ENCODE measurements around the gene ATAD3B. TPM values are rescaled to one million over a fixed set of nuclear protein-coding genes. Genes with fewer than 3 reads are reported as not detected.
A peak's percentile ranks its signal among the peaks of the same experiment; 100 is the strongest.

The ATAD3B gene
- total and polyA plus RNA-seq, 2 of the 13 experiments (the other 11 are each of a cell fraction or from before 2014, with no cell fraction given) = 9.6 to 31.1 TPM

DNA sequence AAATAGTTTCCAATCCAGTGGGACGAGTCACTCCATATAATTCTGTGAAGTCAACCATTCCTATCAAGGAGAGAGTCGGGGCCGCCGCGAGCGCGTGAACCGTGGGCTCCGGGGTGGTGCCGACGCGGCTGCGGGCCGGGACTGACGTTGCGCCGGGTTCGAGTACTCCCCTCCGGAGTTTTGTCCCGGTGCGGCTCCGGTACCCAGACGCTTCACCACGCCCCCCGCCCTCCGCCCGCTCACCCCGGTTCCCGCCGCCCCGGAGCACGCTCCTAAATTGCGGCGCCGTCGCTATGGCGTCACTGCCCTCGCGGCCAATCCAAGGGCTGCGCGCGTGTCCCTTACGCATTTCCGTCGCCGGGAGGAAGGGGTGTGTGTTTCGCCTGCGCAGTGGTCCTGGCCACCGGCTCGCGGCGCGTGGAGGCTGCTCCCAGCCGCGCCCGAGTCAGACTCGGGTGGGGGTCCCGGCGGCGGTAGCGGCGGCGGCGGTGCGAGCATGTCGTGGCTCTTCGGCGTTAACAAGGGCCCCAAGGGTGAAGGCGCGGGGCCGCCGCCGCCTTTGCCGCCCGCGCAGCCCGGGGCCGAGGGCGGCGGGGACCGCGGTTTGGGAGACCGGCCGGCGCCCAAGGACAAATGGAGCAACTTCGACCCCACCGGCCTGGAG is at the start of gene ATAD3B (continued):
- 0 out of 2 replicates have a peak, but pooled peaks have one; percentile 60 for TF ChIP-seq SNAPC4 (CRISPR knock-in tag; IDR thresholded peaks at IDR 0.05)
- peak; percentile 51; the same call in 1 of the 2 replicates for TF ChIP-seq ZNF777 (CRISPR knock-in tag; IDR thresholded peaks at IDR 0.05)
- no peak for TF ChIP-seq TBP (CRISPR knock-in tag; IDR thresholded peaks at IDR 0.05)
- TF ChIP-seq ZNF33A (CRISPR knock-in tag; IDR thresholded peaks at IDR 0.05; ENCODE audit: borderline replicate concordance) = no peak
- TF ChIP-seq, protein P1, sequence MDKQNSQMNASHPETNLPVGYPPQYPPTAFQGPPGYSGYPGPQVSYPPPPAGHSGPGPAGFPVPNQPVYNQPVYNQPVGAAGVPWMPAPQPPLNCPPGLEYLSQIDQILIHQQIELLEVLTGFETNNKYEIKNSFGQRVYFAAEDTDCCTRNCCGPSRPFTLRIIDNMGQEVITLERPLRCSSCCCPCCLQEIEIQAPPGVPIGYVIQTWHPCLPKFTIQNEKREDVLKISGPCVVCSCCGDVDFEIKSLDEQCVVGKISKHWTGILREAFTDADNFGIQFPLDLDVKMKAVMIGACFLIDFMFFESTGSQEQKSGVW (CRISPR knock-in tag; IDR thresholded peaks at IDR 0.05; ENCODE audit: borderline replicate concordance) = no peak
- TF ChIP-seq ZGPAT (CRISPR knock-in tag; IDR thresholded peaks at IDR 0.05) = peak; percentile 74; the same call in 1 of the 2 replicates
- no peak for TF ChIP-seq FOXA1 (IDR thresholded peaks at IDR 0.05)
- TF ChIP-seq FOXA1 (CRISPR knock-in tag; IDR thresholded peaks at IDR 0.05) = peak; percentile 42; the same call in 1 of the 2 replicates
- no peak for TF ChIP-seq ZNF205 (CRISPR knock-in tag; IDR thresholded peaks at IDR 0.05)
- TF ChIP-seq, protein P2, sequence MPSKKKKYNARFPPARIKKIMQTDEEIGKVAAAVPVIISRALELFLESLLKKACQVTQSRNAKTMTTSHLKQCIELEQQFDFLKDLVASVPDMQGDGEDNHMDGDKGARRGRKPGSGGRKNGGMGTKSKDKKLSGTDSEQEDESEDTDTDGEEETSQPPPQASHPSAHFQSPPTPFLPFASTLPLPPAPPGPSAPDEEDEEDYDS (CRISPR knock-in tag; IDR thresholded peaks at IDR 0.05) = peak; percentile 73
- TF ChIP-seq ZKSCAN1 (IDR thresholded peaks at IDR 0.05; ENCODE audit: low read length) = no peak
- TF ChIP-seq PHF8 (CRISPR knock-in tag; IDR thresholded peaks at IDR 0.05) = peak; percentile 32
- no peak for TF ChIP-seq ZSCAN29 (CRISPR knock-in tag; conservative IDR thresholded peaks at IDR 0.05)
- TF ChIP-seq AHR (CRISPR knock-in tag; IDR thresholded peaks at IDR 0.05) = 0 out of 2 replicates have a peak, but pooled peaks have one; percentile 26
- no peak for TF ChIP-seq REPIN1 (CRISPR knock-in tag; IDR thresholded peaks at IDR 0.05; ENCODE audit: borderline replicate concordance, low read depth)
- no peak for TF ChIP-seq NAIF1 (CRISPR knock-in tag; IDR thresholded peaks at IDR 0.05; ENCODE audit: borderline replicate concordance)
- no peak for TF ChIP-seq ATF7-NPFF (CRISPR knock-in tag; IDR thresholded peaks at IDR 0.05; ENCODE audit: low read depth)
- TF ChIP-seq CREBL2 (CRISPR knock-in tag; IDR thresholded peaks at IDR 0.05; ENCODE audit: borderline replicate concordance) = no peak
- TF ChIP-seq ZNF224 (CRISPR knock-in tag; IDR thresholded peaks at IDR 0.05) = no peak
- TF ChIP-seq STAG1 (CRISPR knock-in tag; IDR thresholded peaks at IDR 0.05) = no peak
- no peak for TF ChIP-seq ETV6 (CRISPR knock-in tag; conservative IDR thresholded peaks at IDR 0.05)
- TF ChIP-seq SOX13 (IDR thresholded peaks at IDR 0.05) = no peak
- TF ChIP-seq SOX13 (CRISPR knock-in tag; conservative IDR thresholded peaks at IDR 0.05 in 1 of 2, IDR thresholded peaks at IDR 0.05 in 1 of 2) = peak in 1 of 2 experiments; percentile 37; a peak in 1 of 4 replicates
- TF ChIP-seq NR2F6 (IDR thresholded peaks at IDR 0.05) = no peak
- peak; percentile 25; the same call in 1 of the 2 replicates for TF ChIP-seq NR2F6 (CRISPR knock-in tag; IDR thresholded peaks at IDR 0.05)
